ENCODE data around the gene BLCAP.

DNA sequence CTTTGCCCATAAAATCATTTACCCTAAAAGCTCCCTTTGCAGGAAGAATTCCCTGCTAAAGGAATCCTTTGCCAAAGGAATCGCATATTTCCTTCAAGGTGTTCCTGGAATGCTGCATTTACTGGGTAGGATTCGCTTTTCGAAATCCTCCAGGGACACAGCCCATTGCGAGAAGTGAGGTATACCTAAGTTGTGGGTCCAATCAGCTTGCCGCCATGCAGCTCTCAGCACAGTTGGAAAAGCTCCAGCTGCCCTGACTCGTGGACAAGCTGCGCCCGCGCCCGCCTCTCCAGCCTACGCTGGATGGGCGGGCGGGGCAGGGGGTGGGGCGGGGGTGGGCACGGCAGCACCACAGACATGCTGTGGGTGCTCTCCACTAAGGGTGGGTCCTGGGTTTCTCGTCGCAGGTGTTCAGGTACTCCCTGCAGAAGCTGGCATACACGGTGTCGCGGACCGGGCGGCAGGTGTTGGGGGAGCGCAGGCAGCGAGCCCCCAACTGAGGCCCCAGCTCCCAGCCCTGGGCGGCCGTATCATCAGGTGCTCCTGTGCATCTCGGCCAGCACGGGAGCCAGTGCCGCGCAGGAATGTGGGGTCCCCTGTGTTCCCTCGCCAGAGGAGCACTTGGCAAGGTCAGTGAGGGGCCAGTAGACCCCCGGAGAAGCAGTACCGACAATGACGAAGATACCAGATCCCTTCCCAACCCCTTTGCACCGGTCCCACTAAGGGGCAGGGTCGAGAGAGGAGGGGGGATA lies 5.2 kb downstream of the BLCAP start:
- TF ChIP-seq, protein P1, sequence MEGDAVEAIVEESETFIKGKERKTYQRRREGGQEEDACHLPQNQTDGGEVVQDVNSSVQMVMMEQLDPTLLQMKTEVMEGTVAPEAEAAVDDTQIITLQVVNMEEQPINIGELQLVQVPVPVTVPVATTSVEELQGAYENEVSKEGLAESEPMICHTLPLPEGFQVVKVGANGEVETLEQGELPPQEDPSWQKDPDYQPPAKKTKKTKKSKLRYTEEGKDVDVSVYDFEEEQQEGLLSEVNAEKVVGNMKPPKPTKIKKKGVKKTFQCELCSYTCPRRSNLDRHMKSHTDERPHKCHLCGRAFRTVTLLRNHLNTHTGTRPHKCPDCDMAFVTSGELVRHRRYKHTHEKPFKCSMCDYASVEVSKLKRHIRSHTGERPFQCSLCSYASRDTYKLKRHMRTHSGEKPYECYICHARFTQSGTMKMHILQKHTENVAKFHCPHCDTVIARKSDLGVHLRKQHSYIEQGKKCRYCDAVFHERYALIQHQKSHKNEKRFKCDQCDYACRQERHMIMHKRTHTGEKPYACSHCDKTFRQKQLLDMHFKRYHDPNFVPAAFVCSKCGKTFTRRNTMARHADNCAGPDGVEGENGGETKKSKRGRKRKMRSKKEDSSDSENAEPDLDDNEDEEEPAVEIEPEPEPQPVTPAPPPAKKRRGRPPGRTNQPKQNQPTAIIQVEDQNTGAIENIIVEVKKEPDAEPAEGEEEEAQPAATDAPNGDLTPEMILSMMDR (IDR thresholded peaks at IDR 0.05): no peak
- TF ChIP-seq EP300 (IDR thresholded peaks at IDR 0.05): no peak
